MM.1S (cell line): ENCODE results near the gene MAGEA10.

ENCODE experiments used
- DNase-seq: peaks from one replicate; pipeline ENCODE4 v3.0.0-alpha.2; 2015
- H2AFZ ChIP-seq: fragments of 300-600 bp; sonication (generic); 2 replicates; pipeline ENCODE4 v1.6.0; 2016; ENCODE audit warnings: antibody characterized with exemption, low read length
- H3F3A ChIP-seq: fragments of 300-600 bp; sonication (generic); 2 replicates; pipeline ENCODE4 v1.6.1; 2016; ENCODE audit warnings: mild to moderate bottlenecking, antibody characterized with exemption, low read length, moderate library complexity, mixed read lengths; ENCODE audit not compliant: insufficient read depth
- H3K27ac ChIP-seq: fragments of 300-600 bp; sonication (generic); 2 replicates; pipeline ENCODE4 v1.5.1; 2016; ENCODE audit warnings: mild to moderate bottlenecking, low read length
- H3K27me3 ChIP-seq: fragments of 300-600 bp; sonication (generic); replicated peaks from 2 replicates; pipeline ENCODE4 v1.6.0; 2016; ENCODE audit warnings: low read length; ENCODE audit not compliant: insufficient read depth
- H3K36me3 ChIP-seq: fragments of 300-600 bp; sonication (generic); replicated peaks from 2 replicates; pipeline ENCODE4 v1.6.1; 2016; ENCODE audit warnings: mild to moderate bottlenecking, low read length, mixed read lengths; ENCODE audit not compliant: insufficient read depth
- H3K4me1 ChIP-seq: fragments of 300-600 bp; sonication (generic); 2 replicates; pipeline ENCODE4 v1.6.1; 2016; ENCODE audit warnings: low read length, mixed read lengths
- H3K4me2 ChIP-seq: fragments of 300-600 bp; sonication (generic); 2 replicates; pipeline ENCODE4 v1.6.0; 2016; ENCODE audit warnings: low read depth, low read length
- H3K4me3 ChIP-seq: fragments of 300-600 bp; sonication (generic); 2 replicates; pipeline ENCODE4 v1.5.1; 2016; ENCODE audit warnings: low read length, mixed read lengths
- H3K79me2 ChIP-seq: fragments of 300-600 bp; sonication (generic); 2 replicates; pipeline ENCODE4 v1.6.1; 2016; ENCODE audit warnings: mixed run types, low read length, mixed read lengths
- H3K9ac ChIP-seq: fragments of 300-600 bp; sonication (generic); 2 replicates; pipeline ENCODE4 v1.6.1; 2016; ENCODE audit warnings: low read length, mixed read lengths
- H3K9me2 ChIP-seq: fragments of 300-600 bp; sonication (generic); replicated peaks from 2 replicates; pipeline ENCODE4 v1.6.1; 2016; ENCODE audit warnings: mild to moderate bottlenecking, low read length, mixed read lengths; ENCODE audit not compliant: insufficient read depth
- H3K9me3 ChIP-seq: fragments of 300-600 bp; sonication (generic); replicated peaks from 2 replicates; pipeline ENCODE4 v1.6.1; 2016; ENCODE audit warnings: mild to moderate bottlenecking, low read length, mixed read lengths; ENCODE audit not compliant: insufficient read depth
- H4K20me1 ChIP-seq: fragments of 300-600 bp; sonication (generic); 2 replicates; pipeline ENCODE4 v1.6.1; 2016; ENCODE audit warnings: mild to moderate bottlenecking, low read length, moderate library complexity, mixed read lengths; ENCODE audit not compliant: insufficient read depth
- EZH2 ChIP-seq: fragments of 300-600 bp; sonication (generic); optimal IDR thresholded peaks from 2 replicates; pipeline ENCODE3; 2017; ENCODE audit warnings: low read depth, mild to moderate bottlenecking, antibody characterized with exemption, low read length, mixed read lengths
- EZH2phosphoT487 ChIP-seq: fragments of 300-600 bp; sonication (generic); IDR thresholded peaks from 2 replicates; pipeline ENCODE4 v1.6.1; 2018; ENCODE audit warnings: antibody characterized with exemption, low read length
- TF ChIP-seq, protein P1 (sequence below): fragments of 300-600 bp; sonication (generic); IDR thresholded peaks from 2 replicates; pipeline ENCODE4 v1.5.1; 2016; ENCODE audit warnings: antibody characterized with exemption, low read length, mixed read lengths

Gene MAGEA10

DNA sequence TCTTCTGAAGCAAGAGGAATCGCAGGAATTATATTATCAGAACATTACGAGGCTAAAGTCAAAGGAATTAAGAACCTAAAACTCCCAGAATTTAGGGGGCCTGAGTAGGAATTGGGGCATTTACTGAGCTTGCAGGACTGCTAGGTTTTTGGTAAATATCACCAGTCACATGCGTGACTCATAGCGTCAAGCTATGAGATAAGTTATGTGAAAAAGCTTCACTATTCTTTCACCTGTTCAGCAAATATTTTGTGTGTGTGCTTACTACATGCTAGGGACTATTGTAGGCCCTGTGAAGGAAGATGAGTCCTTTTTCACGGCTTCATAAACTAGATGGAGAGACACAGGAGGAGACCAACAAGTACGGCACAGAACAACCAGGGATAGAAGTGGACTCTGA is 52.2 kb downstream of the MAGEA10 start:
- Histone ChIP-seq H3K4me3 (no peak overlapping the region), H3K36me3 (no peaks in the 10 kb centered on the region), H2AFZ (no peak overlapping the region), H3K79me2 (no peaks in the 10 kb centered on the region), H3K4me2 (no peak overlapping the region), H3K9me2 (no peaks in the 10 kb centered on the region), H3K4me1 (no peaks in the 10 kb centered on the region), H4K20me1 (no peaks in the 10 kb centered on the region), H3F3A (no peaks in the 10 kb centered on the region), H3K9ac (no peak overlapping the region), H3K9me3 (no peaks in the 10 kb centered on the region), H3K27me3 (no peaks in the 10 kb centered on the region), H3K27ac (no peak overlapping the region)
- TF ChIP-seq EZH2phosphoT487, result no peak
- TF ChIP-seq EZH2, result no peak
- TF ChIP-seq, protein P1, sequence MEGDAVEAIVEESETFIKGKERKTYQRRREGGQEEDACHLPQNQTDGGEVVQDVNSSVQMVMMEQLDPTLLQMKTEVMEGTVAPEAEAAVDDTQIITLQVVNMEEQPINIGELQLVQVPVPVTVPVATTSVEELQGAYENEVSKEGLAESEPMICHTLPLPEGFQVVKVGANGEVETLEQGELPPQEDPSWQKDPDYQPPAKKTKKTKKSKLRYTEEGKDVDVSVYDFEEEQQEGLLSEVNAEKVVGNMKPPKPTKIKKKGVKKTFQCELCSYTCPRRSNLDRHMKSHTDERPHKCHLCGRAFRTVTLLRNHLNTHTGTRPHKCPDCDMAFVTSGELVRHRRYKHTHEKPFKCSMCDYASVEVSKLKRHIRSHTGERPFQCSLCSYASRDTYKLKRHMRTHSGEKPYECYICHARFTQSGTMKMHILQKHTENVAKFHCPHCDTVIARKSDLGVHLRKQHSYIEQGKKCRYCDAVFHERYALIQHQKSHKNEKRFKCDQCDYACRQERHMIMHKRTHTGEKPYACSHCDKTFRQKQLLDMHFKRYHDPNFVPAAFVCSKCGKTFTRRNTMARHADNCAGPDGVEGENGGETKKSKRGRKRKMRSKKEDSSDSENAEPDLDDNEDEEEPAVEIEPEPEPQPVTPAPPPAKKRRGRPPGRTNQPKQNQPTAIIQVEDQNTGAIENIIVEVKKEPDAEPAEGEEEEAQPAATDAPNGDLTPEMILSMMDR, result no peak
- DNase-seq, result no peak
